HG03095 (cell line): ENCODE data around the gene ZNF691.
"Not testable (repeated sequence)": the region's sequence is repeated elsewhere in the genome, so short reads cannot be mapped to it uniquely, and the experiment has no call there.

Source experiments
- ATAC-seq: cut with Tn5 transposase; IDR thresholded peaks from one replicate; pipeline ENCODE4 v1.9.1; 2021; ENCODE audit warnings: moderate library complexity; ENCODE audit not compliant: unreplicated experiment

The ZNF691 gene, protein sequence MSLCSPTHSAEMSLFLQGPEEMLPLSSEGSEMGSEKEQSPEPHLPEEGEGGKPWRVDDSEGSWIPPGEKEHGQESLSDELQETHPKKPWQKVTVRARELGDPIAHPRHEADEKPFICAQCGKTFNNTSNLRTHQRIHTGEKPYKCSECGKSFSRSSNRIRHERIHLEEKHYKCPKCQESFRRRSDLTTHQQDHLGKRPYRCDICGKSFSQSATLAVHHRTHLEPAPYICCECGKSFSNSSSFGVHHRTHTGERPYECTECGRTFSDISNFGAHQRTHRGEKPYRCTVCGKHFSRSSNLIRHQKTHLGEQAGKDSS

DNA sequence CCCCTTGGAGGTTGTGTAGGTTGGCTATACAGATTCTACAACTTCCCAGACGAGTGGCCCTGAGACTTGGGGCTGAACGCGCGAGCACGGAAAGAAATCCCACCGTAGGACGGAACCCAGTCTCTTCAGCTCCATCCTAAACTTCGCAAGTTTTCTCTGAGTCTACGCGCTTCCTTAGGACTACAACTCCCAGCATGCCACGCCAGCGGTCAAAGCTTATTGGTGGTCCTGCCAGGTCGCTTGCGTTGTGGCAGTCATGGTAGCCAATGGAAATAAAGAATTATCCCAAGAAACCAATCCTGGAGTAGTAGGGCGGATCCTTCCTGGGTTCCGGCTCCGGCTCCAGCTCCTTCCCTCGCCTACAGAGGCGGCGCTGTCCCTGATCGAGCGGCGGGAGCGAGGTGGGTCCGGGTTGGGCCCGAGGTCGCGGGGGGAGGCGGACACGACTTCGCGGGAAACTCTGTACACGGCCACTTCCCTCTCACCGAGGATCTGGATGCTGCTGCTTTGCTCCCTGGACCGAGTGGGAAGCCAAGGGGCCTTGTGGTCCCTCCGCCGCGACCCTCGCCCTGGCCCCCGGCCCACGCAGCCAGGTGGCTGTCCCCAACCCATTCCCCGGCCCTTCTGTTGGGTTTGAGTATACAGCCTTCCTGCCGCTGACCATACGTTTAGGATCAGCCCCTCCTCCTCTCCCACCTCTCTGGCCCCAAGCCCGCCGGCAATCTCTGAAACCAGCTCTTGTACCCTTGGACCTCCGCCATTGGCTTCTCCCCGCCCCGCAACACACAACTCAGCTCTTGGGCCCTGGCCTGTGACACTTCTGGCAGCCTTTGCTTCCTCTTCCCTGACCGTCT is at the start of gene ZNF691:
Gene ZNF691 (plus strand): TSS at position 357 of the 854 bp plus-strand sequence. CDS start 3,046 bp downstream, outside the sequence.
- peak; percentile 83 for ATAC-seq

DNA sequence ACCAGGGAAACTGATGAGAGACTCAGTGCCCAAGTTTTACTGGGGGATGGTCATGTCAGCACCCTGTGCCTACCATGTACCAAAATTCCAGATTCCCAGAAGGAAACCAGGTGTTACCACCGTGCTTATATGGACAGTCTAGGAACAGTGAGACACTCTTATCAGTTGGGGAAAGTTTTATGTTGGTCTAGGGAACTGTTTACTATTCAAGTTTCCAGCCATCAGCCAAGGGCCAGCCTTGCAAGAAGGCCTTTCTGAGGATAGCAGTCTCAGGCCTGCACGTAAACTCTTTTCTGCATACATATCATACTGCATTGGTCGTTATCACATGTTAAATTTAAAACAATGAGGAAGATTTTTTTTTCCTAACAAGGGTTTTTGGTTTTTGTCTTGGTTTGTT is 49.0 kb upstream of the ZNF691 start:
- ATAC-seq: no peak

DNA sequence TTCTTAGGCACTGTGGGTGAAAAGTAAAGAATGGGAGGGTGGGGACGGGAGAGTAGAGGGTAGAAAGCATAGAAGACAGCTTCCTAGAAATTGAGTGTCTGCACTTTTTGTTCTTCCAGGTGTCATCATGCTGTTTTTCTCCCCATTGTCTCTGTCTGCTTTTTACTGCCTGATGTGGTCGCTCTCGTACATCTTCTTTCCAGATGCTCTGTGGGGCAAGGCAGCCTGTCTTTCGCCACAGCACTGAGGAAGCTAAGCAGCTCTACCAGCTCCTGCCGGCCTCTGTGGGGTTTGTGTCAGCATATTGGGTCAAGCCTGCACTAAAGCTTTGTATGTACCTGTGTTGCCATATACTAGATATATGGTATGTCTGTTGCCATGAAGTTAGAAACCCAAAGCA is 48.4 kb upstream of the ZNF691 start:
- ATAC-seq: no peak

DNA sequence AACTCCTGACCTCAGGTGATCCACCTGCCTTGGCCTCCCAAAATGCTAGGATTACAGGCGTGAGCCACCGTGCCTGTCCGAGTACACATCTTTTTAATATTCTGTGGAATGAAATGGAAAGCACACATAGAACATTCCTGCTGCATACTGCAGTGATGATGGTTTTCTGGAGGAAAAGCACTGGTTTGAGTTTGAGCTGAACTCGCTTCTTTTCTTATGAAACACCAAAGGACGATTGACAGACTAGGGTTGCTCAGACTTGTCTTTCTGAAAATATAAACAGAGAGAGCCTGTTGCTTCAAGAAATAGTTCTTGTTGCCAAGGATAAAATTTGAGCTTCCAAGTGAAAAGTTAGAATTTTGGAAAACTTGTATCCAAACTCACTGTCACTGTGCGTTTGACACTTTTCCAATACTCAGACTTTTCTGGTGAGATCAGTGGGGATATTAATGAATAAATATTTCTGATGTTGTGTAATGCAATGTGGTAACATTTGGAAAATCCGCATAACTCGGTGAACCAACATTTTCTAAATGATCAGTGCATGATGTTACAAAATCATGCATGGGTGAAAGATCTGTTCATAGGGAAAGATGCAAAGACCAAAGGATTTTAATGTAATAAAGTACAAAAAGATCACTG is 44.5 kb upstream of the ZNF691 start:
- no peak for ATAC-seq

DNA sequence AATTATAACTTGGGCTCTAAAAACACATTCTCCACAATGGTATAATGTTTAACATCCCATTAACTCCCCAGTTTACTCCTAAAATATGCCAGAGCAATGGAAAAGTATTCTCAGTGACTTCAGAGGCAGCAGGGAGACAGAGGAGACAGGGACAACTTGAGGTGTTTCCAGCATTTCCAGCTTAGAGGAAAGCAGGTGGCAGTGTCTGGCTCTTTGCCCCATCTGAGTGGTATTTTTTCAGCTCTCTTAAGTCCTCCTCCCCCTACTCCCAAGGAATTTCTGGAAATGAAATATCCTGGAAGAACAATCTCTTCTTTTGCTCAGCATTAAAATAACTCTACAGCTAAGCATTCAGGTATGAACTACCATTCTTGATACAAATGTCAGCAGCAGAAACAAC is 40.2 kb upstream of the ZNF691 start:
- no peak for ATAC-seq

DNA sequence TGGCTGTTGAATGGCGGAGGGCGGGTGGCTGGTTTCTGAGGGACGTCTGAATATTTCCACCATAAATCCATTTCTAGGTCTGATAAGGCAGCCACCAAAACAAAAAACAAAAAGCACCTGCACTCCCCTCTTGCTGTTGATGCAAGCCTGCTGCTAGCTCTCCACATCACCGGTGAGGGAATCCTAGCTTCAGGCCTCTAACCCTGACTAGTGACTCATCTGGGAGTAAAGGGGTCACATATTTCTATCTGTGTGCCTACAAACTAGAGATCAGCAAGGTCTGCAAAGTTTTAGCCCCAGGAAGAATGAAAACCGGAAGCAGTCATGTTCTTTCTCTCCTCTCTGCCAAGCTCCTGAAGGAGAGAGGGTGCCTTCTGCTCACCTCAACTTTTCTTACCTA is 39.8 kb upstream of the ZNF691 start:
- no peak for ATAC-seq

DNA sequence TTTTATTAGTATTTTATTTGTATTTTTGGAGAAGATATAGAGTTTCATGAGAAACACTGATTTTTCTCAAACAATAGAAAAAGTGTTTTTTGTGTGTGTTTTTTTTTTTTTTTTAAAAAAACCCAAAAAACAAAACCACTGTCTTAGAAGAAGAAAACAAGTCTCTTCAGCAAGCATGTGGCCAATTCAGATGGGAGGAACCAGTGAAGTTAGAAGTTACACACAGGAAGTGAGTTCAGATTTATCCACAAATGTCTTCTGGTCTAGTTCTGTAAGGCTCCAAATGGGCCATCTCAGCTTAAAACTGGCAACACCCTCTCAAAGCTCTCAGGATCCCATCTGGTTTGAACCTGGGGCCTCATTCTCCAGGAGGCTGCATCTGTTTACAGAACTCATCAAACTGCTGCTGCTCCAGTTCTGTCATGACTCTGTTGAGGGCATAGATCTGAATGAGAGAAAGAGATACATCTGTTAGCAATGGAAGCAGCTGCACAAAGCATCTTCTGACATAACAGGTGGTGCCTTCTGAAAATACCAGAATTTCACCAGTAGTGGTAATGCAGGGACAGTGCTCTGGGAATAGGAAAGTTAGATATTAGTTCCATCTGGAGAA is 39.3 kb upstream of the ZNF691 start:
- ATAC-seq: no peak

- ATAC-seq: not testable (repeated sequence)
Measured at GRCh38 chr1:42814815-42815214, 31.6 kb upstream of the ZNF691 start.

DNA sequence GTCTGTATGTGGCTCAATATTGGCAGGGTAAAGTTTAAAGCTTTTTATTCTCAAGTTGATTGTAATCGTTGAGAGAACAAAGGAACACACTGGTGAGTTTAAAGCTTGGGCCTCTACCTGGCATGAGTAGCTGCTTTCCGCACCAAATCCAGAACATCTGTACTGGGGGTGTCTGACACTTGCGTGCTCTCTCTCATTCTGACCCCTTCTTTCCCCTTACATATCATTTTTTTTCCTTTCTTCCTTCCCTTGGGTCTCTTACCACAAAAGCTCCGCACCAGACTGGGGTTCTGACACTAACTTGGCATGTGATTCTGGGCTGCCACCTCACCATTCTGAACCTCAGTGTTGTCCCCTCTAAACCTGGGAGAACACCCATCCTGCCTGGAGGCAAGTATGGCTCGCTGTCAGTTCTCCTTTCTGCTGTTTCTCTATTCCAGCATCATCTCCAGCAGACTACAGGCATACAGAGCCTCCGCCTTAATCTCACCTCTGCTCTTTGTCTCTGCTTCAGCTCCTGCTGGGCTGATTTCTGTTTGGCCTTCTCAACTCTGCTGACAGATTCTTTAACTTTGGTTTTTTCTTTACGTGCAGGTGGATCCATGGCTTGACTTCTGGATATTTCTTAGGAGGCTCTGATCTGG is 30.4 kb upstream of the ZNF691 start:
- ATAC-seq: peak; percentile 11

DNA sequence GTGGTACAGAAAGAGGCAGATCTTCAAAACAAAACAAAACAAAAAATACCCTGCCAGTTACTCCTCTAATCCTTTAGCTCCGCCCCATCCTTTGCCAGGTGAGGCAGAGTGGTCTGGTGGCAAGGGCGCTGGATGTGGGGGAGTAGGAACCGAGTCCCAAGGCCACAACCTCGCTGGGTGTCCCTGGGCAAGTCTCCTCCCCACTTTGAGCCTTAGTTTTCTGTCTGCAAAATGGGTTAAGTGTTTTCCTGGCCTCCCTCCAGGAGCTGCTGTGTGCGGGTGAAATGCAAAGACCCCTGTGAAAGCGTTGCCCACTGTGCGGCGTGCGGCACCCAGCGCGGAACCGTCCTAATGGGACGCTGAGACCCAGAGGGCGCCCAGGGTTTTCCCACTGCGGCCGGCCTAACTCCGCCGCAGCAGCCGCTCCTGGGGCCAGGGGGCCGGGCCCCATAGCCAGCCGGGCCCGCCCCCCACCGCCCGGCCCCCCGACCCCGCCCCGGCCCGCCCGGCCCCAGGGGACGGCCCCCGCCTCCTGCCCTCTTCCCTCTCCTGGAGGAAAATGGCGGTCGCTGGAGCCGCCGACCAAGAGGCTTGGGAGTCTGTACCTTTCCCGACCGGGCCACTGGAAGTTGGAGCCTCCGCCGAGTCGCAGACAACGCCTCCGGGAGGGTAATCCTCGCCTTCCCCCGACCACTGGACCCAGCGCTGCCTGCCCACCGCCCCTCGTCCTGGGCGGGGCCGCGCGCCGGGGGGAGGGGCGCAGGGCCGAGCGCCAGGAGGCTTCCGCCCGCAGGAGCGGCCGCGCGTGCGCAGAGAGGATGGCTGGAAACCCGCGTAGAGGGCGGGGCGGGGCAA is 29.6 kb upstream of the ZNF691 start, which contains the start of the genes ERMAP and SVBP:
Gene ERMAP (plus strand): TSS at position 538 of the 855 bp plus-strand sequence. CDS start 13,327 bp downstream, outside the sequence.
Gene SVBP (minus strand): TSS at position 813 of the 855 bp plus-strand sequence. CDS start 853 bp downstream, outside the sequence.
- ATAC-seq: peak; percentile 76

DNA sequence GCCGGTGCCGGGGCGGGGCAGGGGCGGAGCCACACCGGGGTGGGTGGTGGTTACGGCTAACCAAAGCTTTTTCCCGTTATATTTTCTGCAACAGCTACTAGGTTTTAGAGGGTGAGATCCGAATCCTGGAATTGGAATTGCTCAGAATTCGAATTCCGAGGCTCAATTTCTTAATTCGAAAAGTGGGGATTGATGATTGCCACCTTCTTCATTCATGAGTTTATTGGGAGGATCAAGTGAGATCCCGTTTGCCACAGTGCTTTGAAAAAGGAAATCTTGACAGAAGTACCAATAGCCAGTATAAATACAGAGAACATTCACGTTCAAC is 29.0 kb upstream of the ZNF691 start:
- no peak for ATAC-seq

GRCh38 chr1:42817976-42818375 is 28.4 kb upstream of the ZNF691 start:
- no peak for ATAC-seq

GRCh38 chr1:42820813-42821212 is 25.6 kb upstream of the ZNF691 start:
- ATAC-seq: no peak

DNA sequence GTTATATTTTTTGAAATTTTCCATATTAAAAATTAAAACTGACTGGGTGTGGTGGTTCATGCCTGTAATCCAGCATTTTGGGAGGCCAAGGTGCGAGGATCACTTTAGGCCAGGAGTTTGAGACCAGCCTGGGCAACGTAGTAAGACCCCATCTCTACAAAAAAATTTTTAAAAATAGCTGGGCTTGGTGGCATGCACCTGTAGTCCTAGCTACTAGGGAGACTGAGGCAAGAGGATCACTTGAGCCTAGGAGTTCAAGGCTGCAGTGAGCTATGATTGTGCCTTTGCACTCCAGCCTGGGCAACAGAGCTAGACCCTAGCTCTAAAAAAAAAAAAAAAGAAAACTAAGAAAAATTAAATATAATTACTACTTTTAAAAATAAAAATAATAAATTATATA is 24.7 kb upstream of the ZNF691 start:
- ATAC-seq: no peak

- ATAC-seq: no peak
Measured at GRCh38 chr1:42822800-42823392, 23.5 kb upstream of the ZNF691 start.

DNA sequence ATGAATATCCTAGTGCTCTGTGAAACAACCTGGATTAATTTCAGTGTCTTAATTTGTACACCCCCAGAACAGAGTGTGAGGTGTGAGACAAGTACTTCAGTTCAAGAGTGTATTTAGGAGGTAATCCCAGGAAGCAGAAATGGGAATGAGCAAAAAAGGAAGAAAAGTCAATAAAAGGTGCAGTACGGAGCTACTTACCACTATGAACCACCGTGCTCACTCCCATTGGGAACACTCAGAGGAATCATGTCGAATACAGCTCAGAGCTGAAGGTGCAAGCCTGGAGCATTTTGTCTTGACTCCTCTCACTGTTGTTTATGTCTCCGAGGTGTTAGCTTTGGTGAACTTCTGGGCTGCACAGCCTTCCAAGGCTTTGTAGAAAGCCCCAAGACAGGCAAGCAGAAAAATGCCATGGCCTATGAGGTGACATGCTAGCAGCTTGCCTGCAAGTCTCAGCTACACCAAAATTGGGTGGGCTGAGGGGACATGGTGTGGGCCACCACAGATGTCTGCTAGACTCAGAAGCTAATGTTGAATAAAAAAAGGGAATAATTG is 21.9 kb upstream of the ZNF691 start:
- ATAC-seq: no peak

- no peak for ATAC-seq
Measured at GRCh38 chr1:42825036-42825851, 21.2 kb upstream of the ZNF691 start.

DNA sequence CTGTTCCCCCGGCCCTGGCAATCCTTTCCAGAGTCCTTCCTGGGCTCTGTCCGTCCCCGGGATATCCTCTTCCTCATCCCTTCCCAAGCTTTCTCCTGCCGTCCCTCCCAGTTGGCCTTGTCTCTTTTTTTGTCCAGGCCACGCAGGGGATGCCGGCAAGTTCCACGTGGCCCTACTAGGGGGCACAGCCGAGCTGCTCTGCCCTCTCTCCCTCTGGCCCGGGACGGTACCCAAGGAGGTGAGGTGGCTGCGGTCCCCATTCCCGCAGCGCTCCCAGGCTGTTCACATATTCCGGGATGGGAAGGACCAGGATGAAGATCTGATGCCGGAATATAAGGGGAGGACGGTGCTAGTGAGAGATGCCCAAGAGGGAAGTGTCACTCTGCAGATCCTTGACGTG is 15.8 kb upstream of the ZNF691 start:
- no peak for ATAC-seq
